Measurements from ENCODE around the gene TMTC3.

- TF ChIP-seq, protein P1, sequence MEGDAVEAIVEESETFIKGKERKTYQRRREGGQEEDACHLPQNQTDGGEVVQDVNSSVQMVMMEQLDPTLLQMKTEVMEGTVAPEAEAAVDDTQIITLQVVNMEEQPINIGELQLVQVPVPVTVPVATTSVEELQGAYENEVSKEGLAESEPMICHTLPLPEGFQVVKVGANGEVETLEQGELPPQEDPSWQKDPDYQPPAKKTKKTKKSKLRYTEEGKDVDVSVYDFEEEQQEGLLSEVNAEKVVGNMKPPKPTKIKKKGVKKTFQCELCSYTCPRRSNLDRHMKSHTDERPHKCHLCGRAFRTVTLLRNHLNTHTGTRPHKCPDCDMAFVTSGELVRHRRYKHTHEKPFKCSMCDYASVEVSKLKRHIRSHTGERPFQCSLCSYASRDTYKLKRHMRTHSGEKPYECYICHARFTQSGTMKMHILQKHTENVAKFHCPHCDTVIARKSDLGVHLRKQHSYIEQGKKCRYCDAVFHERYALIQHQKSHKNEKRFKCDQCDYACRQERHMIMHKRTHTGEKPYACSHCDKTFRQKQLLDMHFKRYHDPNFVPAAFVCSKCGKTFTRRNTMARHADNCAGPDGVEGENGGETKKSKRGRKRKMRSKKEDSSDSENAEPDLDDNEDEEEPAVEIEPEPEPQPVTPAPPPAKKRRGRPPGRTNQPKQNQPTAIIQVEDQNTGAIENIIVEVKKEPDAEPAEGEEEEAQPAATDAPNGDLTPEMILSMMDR (IDR thresholded peaks at IDR 0.05): no peak
- TF ChIP-seq POLR2A (IDR thresholded peaks at IDR 0.05): no peak
Observed at GRCh38 chr12:88237954-88238353, 95.8 kb downstream of the TMTC3 start.

Measured in testis (tissue), 2 donors.